ENCODE data around the gene SRPK2. TPM values are rescaled to one million over a fixed set of nuclear protein-coding genes. Genes with fewer than 3 reads are reported as not detected.

SRPK2 gene
- total and polyA plus RNA-seq, 2 of the 13 experiments (the other 11 are each of a cell fraction or from before 2014, with no cell fraction given) = 10.1 to 22.3 TPM

DNA sequence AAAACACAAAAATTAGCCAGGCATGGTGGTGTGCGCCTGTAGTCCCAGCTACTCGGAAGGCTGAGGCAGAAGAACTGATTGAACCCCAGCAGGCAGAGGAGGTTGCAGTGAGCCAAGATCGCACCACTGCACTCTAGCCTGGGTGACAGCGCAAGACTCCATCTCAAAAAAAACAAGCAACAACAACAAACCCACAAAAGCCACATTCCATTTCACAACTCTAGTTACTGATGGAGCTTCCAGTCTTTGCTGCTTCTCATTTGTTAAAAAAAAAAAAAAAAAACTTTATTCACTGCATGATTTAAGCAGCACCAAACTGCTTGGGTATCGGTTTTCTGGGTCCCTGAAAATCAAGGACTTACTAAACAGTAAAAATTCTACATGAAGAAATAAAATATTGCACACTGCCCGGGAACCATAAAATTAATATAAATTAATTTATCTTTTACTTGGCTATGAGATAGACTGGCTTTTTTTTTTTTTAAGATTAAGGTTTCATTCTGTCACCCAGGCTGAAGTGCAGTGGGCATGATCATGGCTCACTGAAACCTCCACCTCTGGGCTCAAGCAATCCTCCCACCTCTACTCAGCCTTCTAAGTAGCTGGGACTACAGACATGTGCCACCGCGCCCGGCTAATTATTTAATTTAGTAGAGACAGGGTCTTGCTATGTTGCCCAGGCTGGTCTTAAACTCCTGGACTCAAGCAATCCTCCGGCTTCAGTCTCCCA is 42.0 kb downstream of the SRPK2 start:
- Histone ChIP-seq H3K9me3 (ENCODE audit: low read length) (no peaks in the 10 kb centered on the region), H3K4me3 (replicated peaks in 1 of 3; ENCODE audit: insufficient read depth in 1 of 3, low read depth in 2 of 3, low read length in 3 of 3) (no peak overlapping the region), H3K4me1 (ENCODE audit: insufficient read depth, low read length) (peaks cover 22% of the 10 kb centered on the region), H3K9ac (ENCODE audit: insufficient read depth, low read depth, low read length) (no peak overlapping the region), H3K79me2 (ENCODE audit: insufficient read depth, low read length) (peaks cover 25% of the 10 kb centered on the region), H3K27me3 (ENCODE audit: control insufficient read depth in 1 of 2, insufficient read depth in 2 of 2, low read length in 2 of 2) (no peaks in the 10 kb centered on the region), H3K27ac (ENCODE audit: extremely low read length, insufficient read depth, low read length) (no peak overlapping the region), H4K20me1 (ENCODE audit: insufficient read depth, low read length) (no peaks in the 10 kb centered on the region; the same call in 1 of the 2 replicates), H2AFZ (ENCODE audit: low read length) (no peak overlapping the region), H3K36me3 (replicated peaks in 1 of 2; ENCODE audit: control insufficient read depth in 1 of 2, insufficient read depth in 2 of 2, low read length in 2 of 2) (no peaks in the 10 kb centered on the region), H3K4me2 (ENCODE audit: low read depth, low read length) (no peak overlapping the region)
- BruUV-seq (replicated peaks) = no TSS peak
- CTCF ChIA-PET (ENCODE audit: low intra/inter-chr PET ratio, low total read pairs) = no interaction called here
- in situ Hi-C loops (cut with HindIII; ENCODE audit: extremely low pct_ligation_motif_present, low pct_unique_long_range_greater_than_20kb) (no loop called here), intact Hi-C loops (cut with micrococcal nuclease; ENCODE audit: unreplicated experiment) (no loop called here)
- DNase-seq (ENCODE audit: low spot score) (no peak), FAIRE-seq (no peak), ATAC-seq (no peak)
- POLR2A ChIA-PET = no interaction called here
- 97% methylated on average over 10 of the region's 10 CpGs for WGBS (ENCODE audit: low lambda C conversion rate)
- TF ChIP-seq ZNF121 (CRISPR knock-in tag; IDR thresholded peaks at IDR 0.05) (peak; percentile 45; the same call in 1 of the 2 replicates), CC2D1A (CRISPR knock-in tag; IDR thresholded peaks at IDR 0.05) (no peak)

DNA sequence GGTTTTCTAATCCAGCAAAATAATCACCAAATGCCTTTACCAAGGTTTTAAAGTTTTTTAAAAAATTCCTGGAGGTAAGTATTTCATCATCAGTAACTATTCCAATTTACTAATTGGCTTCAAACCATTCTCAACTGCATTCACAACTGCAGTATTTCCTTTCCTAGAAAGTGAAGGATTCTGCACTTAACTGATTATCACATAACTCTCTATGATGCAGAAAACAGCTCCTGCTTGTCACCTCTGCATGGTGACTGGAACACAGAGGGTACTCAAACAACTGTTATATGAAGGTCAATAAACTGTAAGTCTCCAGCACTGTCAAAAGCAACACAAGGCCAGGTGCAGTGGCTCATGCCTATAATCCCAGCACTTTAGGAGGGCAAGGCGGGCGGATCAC is 42.6 kb downstream of the SRPK2 start:
- no peaks in the 10 kb centered on the region for H3K27me3 ChIP-seq (ENCODE audit: control insufficient read depth in 1 of 2, insufficient read depth in 2 of 2, low read length in 2 of 2)
- ChIA-PET CTCF (ENCODE audit: low intra/inter-chr PET ratio, low total read pairs) (no interaction called here), POLR2A (no interaction called here)
- H3K36me3 ChIP-seq (replicated peaks in 1 of 2; ENCODE audit: control insufficient read depth in 1 of 2, insufficient read depth in 2 of 2, low read length in 2 of 2) = no peaks in the 10 kb centered on the region
- no peak overlapping the region for H2AFZ ChIP-seq (ENCODE audit: low read length)
- no peaks in the 10 kb centered on the region; the same call in 1 of the 2 replicates for H4K20me1 ChIP-seq (ENCODE audit: insufficient read depth, low read length)
- in situ Hi-C loops (cut with HindIII; ENCODE audit: extremely low pct_ligation_motif_present, low pct_unique_long_range_greater_than_20kb) (no loop called here), intact Hi-C loops (cut with micrococcal nuclease; ENCODE audit: unreplicated experiment) (no loop called here)
- peaks cover 26% of the 10 kb centered on the region for H3K79me2 ChIP-seq (ENCODE audit: insufficient read depth, low read length)
- FAIRE-seq (no peak), ATAC-seq (no peak), DNase-seq (ENCODE audit: low spot score) (no peak)
- no peaks in the 10 kb centered on the region for H3K9me3 ChIP-seq (ENCODE audit: low read length)
- no peak for TF ChIP-seq STAG1 (CRISPR knock-in tag; IDR thresholded peaks at IDR 0.05)
- TF ChIP-seq BCL6 (CRISPR knock-in tag; IDR thresholded peaks at IDR 0.05) = peak; percentile 56; the same call in 1 of the 2 replicates
- H3K4me1 ChIP-seq (ENCODE audit: insufficient read depth, low read length) = peaks cover 22% of the 10 kb centered on the region
- no TSS peak for BruUV-seq (replicated peaks)
- no peak overlapping the region for H3K4me3 ChIP-seq (replicated peaks in 1 of 3; ENCODE audit: insufficient read depth in 1 of 3, low read depth in 2 of 3, low read length in 3 of 3)
- no peak overlapping the region for H3K9ac ChIP-seq (ENCODE audit: insufficient read depth, low read depth, low read length)
- H3K4me2 ChIP-seq (ENCODE audit: low read depth, low read length) = no peak overlapping the region
- 100% methylated on average over 2 of the region's 2 CpGs for WGBS (ENCODE audit: low lambda C conversion rate)
- H3K27ac ChIP-seq (ENCODE audit: extremely low read length, insufficient read depth, low read length) = no peak overlapping the region

Data from HepG2 (cell line).